Heart right ventricle (tissue), 16 donors: ENCODE data around the gene LPP. TPM values are rescaled to one million over a fixed set of nuclear protein-coding genes. Genes with fewer than 3 reads are reported as not detected.

Experiments
- ATAC-seq, 8 donors: fragments of 200-7000 bp; cut with Tn5 transposase; one replicate each; pipeline ENCODE4 v1.9.1; 2020; ENCODE audit warnings: mild to moderate bottlenecking in 8 of 8, moderate library complexity in 8 of 8, moderate number of reproducible peaks in 1 of 8
- DNase-seq, 2 donors: peaks; one replicate each; pipeline ENCODE4 v3.0.0-alpha.2; 2020
- H3K27ac ChIP-seq, 10 donors: fragments of 200-600 bp; sonication (generic) in 2 of 10; one replicate each; pipeline versions ENCODE4 v1.5.0 to v1.8.0; 2020 to 2022; ENCODE audit warnings: mild to moderate bottlenecking in 3 of 10
- H3K27me3 ChIP-seq, 7 donors: fragments of 200-600 bp; one replicate each; pipeline ENCODE4 v1.8.0; 2021 to 2022; ENCODE audit warnings: mild to moderate bottlenecking in 2 of 7
- H3K36me3 ChIP-seq, 9 donors: fragments of 200-600 bp; sonication (generic) in 1 of 9; one replicate each; pipeline versions ENCODE4 v1.5.0 to v1.8.0; 2020 to 2022; ENCODE audit warnings: mild to moderate bottlenecking in 2 of 9
- H3K4me1 ChIP-seq, 9 donors: fragments of 200-600 bp; sonication (generic) in 1 of 9; one replicate each; pipeline versions ENCODE4 v1.5.0 to v1.8.0; 2020 to 2022; ENCODE audit warnings: mild to moderate bottlenecking in 4 of 9
- H3K4me3 ChIP-seq, 10 donors: fragments of 200-600 bp; sonication (generic) in 2 of 10; one replicate each; pipeline versions ENCODE4 v1.5.0 to v1.8.0; 2020 to 2022; ENCODE audit warnings: mild to moderate bottlenecking in 7 of 10, moderate library complexity in 2 of 10
- H3K9me3 ChIP-seq, 11 donors: fragments of 200-600 bp in 10 of 11; sonication (generic) in 2 of 11; one replicate each; pipeline versions ENCODE4 v1.5.0 to v1.8.0; 2013 to 2022; ENCODE audit warnings: mild to moderate bottlenecking in 2 of 11, control low read depth in 1 of 11, moderate library complexity in 1 of 11
- CTCF ChIP-seq, 9 donors: fragments of 200-600 bp; sonication (generic) in 2 of 9; IDR thresholded peaks; one replicate each; pipeline versions ENCODE4 v1.5.0 to v1.8.0; 2021 to 2022; ENCODE audit warnings: antibody characterized with exemption in 9 of 9, mild to moderate bottlenecking in 5 of 9, moderate library complexity in 1 of 9
- WGBS, 2 donors: extraction: QIAGEN DNeasy Blood & Tissue Kit; methylation state at CpG; one replicate each; pipeline ENCODE4 v1.1.7; 2013; ENCODE audit warnings: inconsistent platforms in 1 of 2; 5-methylcytosine and 5-hydroxymethylcytosine counted together
- intact Hi-C, 10 donors: fragments of 100-400 bp; cut with DNase I; formaldehyde crosslinking; loops; one replicate each; pipeline versions ENCODE4 v1.11.1 to v1.14.2; 2022
- polyA plus RNA-seq, 2 donors: library from polyadenylated mRNA; stranded (reverse); fragments of 200-250 nt; gene quantifications; one replicate each; pipeline ENCODE4 v1.2.3, GENCODE V29; 2013
- total RNA-seq, 10 donors: library from RNA; stranded (reverse); fragmentation: NEBNext Ultra II Directional in 3 of 10; extraction: Animal tissue kit (Norgen Biotek cat#: 25700) in 3 of 10; gene quantifications; one replicate each; pipeline versions ENCODE4 v1.2.1 to v1.2.4, GENCODE V29; 2021 to 2023
- donor health status: Arrhythmogenic right ventricular cardiomyopathy.
- donor health status: ischemic (EF 13 %, LVEDD 7.1; RV severe dilation, severe dysfunction).
- donor health status: healthy with polysubstance abuse.
- donor health status: DM: no; HTN: yes; CAD: no.
- donor health status: DM: no; HTN: no; CAD: no.
- donor health status: ischemic (EF 25% LVEDD 6.9; RV normal size, moderate dysfunction).
- donor health status: ischemic (EF 25% LVEDD 5.7; RV mildly dilated, moderate dysfunction).
- donor health status: healthy.
- donor health status: DM: yes; HTN: yes; CAD: no.
- donor health status: Ischemic cardiomyopathy.
- donor health status: ischemic (EF 35%, LVEDD 5.7; RV mildly dilated, moderate dysfunction).
- donor health status: nonischemic (EF 11% LVEDD 7.7; RV severe dilation, severe dysfunction).
- donor health status: DM: yes; HTN: yes; CAD: no.
- donor health status: PGD.
- donor health status: ischemic (EF 29% LVEDD 5.4; RV normal size, mild dysfunction).
- donor health status: nonischemic (EF 23%, LVEDD 6.1; RV moderate dilation, normal function).

The LPP gene
- total and polyA plus RNA-seq, 12 donors, result 8.5 to 188 (median 140) TPM

GRCh38 chr3:188253800-188254452 is 100.0 kb downstream of the LPP start:
- Histone ChIP-seq H3K9me3 (peaks cover 0 to 7% (median 0%) of the 10 kb centered on the region in 11 donors), H3K4me3 (no peak overlapping the region), H3K36me3 (peaks cover 0 to 8% (median 0%) of the 10 kb centered on the region in 9 donors), H3K4me1 (peaks cover 0 to 38% (median 24%) of the 10 kb centered on the region in 9 donors), H3K27me3 (no peaks in the 10 kb centered on the region), H3K27ac (no peak overlapping the region)
- DNase-seq (no peak), ATAC-seq (no peak)
- intact Hi-C loops, result loop anchor here in 1 of 10 donors (10.0 kb wide), 1 partner anchor 299 kb away; no protein-coding TSS in a partner anchor
- TF ChIP-seq CTCF (IDR thresholded peaks at IDR 0.05), result no peak
- 96 to 100% methylated on average over 2 of the region's 2 CpGs for WGBS, 2 donors

- Histone ChIP-seq H3K4me3 (no peak overlapping the region), H3K9me3 (peaks cover 0 to 7% (median 0%) of the 10 kb centered on the region in 11 donors), H3K4me1 (peaks cover 5 to 44% (median 27%) of the 10 kb centered on the region in 9 donors), H3K27ac (no peak overlapping the region), H3K27me3 (no peaks in the 10 kb centered on the region), H3K36me3 (peaks cover 0 to 8% (median 0%) of the 10 kb centered on the region in 9 donors)
- TF ChIP-seq CTCF (IDR thresholded peaks at IDR 0.05), result no peak
- WGBS, 2 donors, result 69 to 74% methylated on average over 5 of the region's 5 CpGs
- intact Hi-C loops, result loop anchor here in 1 of 10 donors (10.0 kb wide), 1 partner anchor 300 kb away; no protein-coding TSS in a partner anchor
- no peak for DNase-seq
- peak in 1 of 8 donors; percentile 15 for ATAC-seq
These were observed 100.6 kb downstream of the LPP start for GRCh38 chr3:188254520-188255070.

GRCh38 chr3:188255190-188255589 is 101.2 kb downstream of the LPP start:
- ATAC-seq (peak in 1 of 8 donors; percentile 36), DNase-seq (no peak)
- Histone ChIP-seq H3K27me3 (no peaks in the 10 kb centered on the region), H3K27ac (no peak overlapping the region), H3K9me3 (peaks cover 0 to 7% (median 0%) of the 10 kb centered on the region in 11 donors), H3K36me3 (peaks cover 0 to 8% (median 0%) of the 10 kb centered on the region in 9 donors), H3K4me3 (no peak overlapping the region), H3K4me1 (peaks cover 6 to 46% (median 32%) of the 10 kb centered on the region in 9 donors)
- intact Hi-C loops, result loop anchor here in 1 of 10 donors (10.0 kb wide), 1 partner anchor 300 kb away; no protein-coding TSS in a partner anchor
- no peak for TF ChIP-seq CTCF (IDR thresholded peaks at IDR 0.05)
- 93 to 94% methylated on average over 2 of the region's 2 CpGs for WGBS, 2 donors

- peaks cover 0 to 7% (median 0%) of the 10 kb centered on the region in 11 donors for H3K9me3 ChIP-seq
- H3K36me3 ChIP-seq, result peaks cover 0 to 8% (median 0%) of the 10 kb centered on the region in 9 donors
- H3K27me3 ChIP-seq, result no peaks in the 10 kb centered on the region
- peaks cover 6 to 59% (median 42%) of the 10 kb centered on the region in 9 donors for H3K4me1 ChIP-seq
- no peak overlapping the region for H3K27ac ChIP-seq
- no peak for ATAC-seq
- intact Hi-C loops, result loop anchor here in 1 of 10 donors (10.0 kb wide), 1 partner anchor 302 kb away; no protein-coding TSS in a partner anchor
- DNase-seq, result no peak
- WGBS, 2 donors, result 66 to 76% methylated on average over 3 of the region's 3 CpGs
- TF ChIP-seq CTCF (IDR thresholded peaks at IDR 0.05), result no peak
- no peak overlapping the region for H3K4me3 ChIP-seq
These were observed 102.8 kb downstream of the LPP start for GRCh38 chr3:188256758-188257157.
